Activated T-helper 1 cell treated with anti-CD3 and anti-CD28 coated beads, Interleukin-12 subunit alpha, Interleukin-12 subunit beta, Interleukin-2, Interleukin-4 antibody, amounts not matched to agents 30 ng/mL and 10 ng/mL and 1 ng/mL, durations not matched to agents 14 hours and 24 hours and 36 hours (primary cell): ENCODE measurements around the gene PDLIM5. TPM values are rescaled to one million over a fixed set of nuclear protein-coding genes. Genes with fewer than 3 reads are reported as not detected.

Experiments used
- DNase-seq: peaks from one replicate; pipeline ENCODE4 v3.0.0; 2021; ENCODE audit warnings: low spot score
- H3K27ac Mint-ChIP-seq: one replicate; pipeline ENCODE4 v1.8.0; 2021; ENCODE audit warnings: mild to moderate bottlenecking, mixed read lengths
- H3K27me3 Mint-ChIP-seq: one replicate; pipeline ENCODE4 v1.8.0; 2022; ENCODE audit warnings: mild to moderate bottlenecking, moderate library complexity, mixed read lengths; ENCODE audit not compliant: insufficient read depth
- H3K36me3 Mint-ChIP-seq: one replicate; pipeline ENCODE4 v1.8.0; 2021; ENCODE audit warnings: low read depth, mixed read lengths
- H3K4me1 Mint-ChIP-seq: one replicate; pipeline ENCODE4 v1.8.0; 2021; ENCODE audit warnings: low read depth, mixed read lengths
- H3K4me3 Mint-ChIP-seq: one replicate; pipeline ENCODE4 v1.8.0; 2021; ENCODE audit warnings: mild to moderate bottlenecking, moderate library complexity, mixed read lengths
- H3K9me3 Mint-ChIP-seq: one replicate; pipeline ENCODE4 v1.8.0; 2021; ENCODE audit warnings: mixed read lengths
- intact Hi-C: fragments of 100-400 bp; cut with micrococcal nuclease; formaldehyde crosslinking; loops from one replicate; pipeline ENCODE4 v1.15.1; 2024
- total RNA-seq: library from RNA; stranded (reverse); gene quantifications from 2 replicates; pipeline ENCODE4 v1.2.3, GENCODE V29; 2022

PDLIM5 gene
- total RNA-seq, 1 donor from 2014 or later: 20.6 TPM

DNA sequence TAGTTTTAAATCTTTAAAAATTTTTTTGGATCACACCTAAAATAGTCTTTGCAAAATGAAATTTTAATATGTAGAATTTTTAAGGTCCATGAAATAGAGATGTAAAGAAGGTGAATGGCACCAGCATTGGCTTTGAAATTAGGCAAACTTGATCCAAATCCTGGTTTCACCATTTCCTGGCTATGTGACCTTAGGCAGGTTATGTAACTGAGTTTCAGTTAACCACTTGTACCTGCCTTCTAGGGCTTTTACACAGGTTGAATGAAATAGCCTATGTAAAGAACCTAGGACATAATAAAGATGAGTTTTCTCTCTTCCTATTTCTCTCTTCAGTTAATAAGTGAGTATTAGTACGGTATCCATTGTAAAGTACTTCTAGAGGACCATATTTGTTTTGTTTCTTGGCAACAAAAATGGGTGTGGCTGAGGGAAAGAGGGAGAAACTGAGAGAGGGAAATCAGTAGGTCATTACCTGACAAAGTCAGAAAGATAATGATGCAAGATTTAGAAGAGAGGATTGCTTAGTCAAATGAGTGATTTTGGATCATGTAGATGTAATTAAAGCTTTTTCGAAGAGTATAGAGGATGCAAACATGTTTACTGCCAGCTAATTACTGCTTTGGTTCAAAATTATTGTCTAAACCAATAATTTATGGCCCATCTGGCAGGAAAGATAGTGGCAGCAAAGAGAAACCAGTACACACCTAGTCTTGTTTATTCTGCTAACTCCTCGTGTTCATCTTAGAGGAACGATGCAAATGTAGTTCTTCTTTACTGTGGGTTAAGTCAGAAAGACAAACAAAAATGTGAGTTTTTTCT is 81.9 kb downstream of the PDLIM5 start:
- DNase-seq: no peak
- Mint-ChIP-seq H3K36me3 (no peaks in the 10 kb centered on the region), H3K4me3 (no peak overlapping the region), H3K9me3 (no peaks in the 10 kb centered on the region), H3K4me1 (no peaks in the 10 kb centered on the region), H3K27ac (no peak overlapping the region), H3K27me3 (peaks cover under 1% of the 10 kb centered on the region)
- intact Hi-C loops: no loop called here

DNA sequence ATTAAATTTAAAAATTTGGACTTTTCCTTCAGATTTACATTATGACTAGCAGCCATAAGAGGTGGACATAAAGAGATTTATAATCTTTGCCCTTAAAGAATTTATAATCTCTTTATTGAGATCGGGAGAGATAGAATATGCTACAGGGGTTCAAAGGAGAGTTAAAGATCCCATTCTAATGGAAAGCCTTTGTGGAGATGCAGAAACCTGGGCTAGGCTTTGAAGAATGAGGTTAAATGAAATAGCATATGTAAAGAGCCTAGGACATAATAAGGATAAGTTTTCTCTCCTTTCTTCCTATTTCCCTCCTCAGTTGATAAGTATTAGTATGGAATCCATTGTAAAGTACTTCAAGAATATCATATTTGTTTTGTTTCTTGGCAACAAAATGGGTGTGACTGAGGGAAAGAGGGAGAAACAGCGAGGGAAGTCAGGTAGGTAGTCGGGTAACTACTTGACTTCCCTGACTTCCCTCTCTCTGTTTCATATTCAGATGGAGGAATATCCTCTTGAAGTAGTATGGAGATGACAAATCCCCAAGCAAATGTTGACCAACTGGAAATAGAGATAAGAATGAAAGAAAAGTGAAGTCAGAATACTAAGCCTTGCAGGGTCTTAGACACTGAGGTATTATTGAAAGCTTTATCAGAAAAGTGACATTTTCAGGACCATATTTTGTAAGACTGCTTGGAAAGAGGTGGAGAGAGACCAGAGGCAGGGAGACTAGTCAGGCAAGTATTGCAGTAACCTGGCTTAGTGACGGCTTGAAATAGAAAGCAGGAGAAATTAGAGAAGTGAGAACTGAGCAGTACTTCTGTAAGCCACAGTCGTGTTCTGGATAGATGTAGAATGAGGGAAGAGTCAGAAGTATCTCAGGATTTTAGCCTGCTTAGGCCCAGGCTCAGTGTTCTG is 82.9 kb downstream of the PDLIM5 start:
- H3K27me3 Mint-ChIP-seq: peaks cover 2% of the 10 kb centered on the region
- H3K4me1 Mint-ChIP-seq: no peaks in the 10 kb centered on the region
- no peak overlapping the region for H3K27ac Mint-ChIP-seq
- no peak overlapping the region for H3K4me3 Mint-ChIP-seq
- no peaks in the 10 kb centered on the region for H3K36me3 Mint-ChIP-seq
- no peaks in the 10 kb centered on the region for H3K9me3 Mint-ChIP-seq
- intact Hi-C loops: no loop called here
- DNase-seq: no peak

DNA sequence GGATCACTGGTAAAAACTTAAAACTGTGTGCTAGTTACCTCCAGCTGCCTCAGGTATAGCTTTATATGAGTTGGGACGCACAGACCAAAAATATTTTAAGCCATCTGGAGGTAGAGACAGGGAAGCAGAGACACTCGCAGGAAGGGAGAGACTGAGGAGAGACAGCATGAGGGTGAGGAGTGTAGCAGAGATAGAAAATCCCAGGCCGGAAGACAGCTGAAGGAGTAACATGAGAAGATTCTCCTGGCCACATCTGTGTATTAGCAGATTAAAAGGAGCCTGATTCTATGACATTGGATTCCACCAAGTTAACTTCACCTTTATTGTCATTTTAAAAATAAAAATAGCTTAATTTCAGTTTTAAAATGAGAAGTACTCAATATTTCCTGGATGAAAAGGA is 84.3 kb downstream of the PDLIM5 start:
- intact Hi-C loops: no loop called here
- Mint-ChIP-seq H3K27me3 (peaks cover 2% of the 10 kb centered on the region), H3K36me3 (no peaks in the 10 kb centered on the region), H3K4me1 (no peaks in the 10 kb centered on the region), H3K4me3 (no peak overlapping the region), H3K9me3 (no peaks in the 10 kb centered on the region), H3K27ac (no peak overlapping the region)
- no peak for DNase-seq

DNA sequence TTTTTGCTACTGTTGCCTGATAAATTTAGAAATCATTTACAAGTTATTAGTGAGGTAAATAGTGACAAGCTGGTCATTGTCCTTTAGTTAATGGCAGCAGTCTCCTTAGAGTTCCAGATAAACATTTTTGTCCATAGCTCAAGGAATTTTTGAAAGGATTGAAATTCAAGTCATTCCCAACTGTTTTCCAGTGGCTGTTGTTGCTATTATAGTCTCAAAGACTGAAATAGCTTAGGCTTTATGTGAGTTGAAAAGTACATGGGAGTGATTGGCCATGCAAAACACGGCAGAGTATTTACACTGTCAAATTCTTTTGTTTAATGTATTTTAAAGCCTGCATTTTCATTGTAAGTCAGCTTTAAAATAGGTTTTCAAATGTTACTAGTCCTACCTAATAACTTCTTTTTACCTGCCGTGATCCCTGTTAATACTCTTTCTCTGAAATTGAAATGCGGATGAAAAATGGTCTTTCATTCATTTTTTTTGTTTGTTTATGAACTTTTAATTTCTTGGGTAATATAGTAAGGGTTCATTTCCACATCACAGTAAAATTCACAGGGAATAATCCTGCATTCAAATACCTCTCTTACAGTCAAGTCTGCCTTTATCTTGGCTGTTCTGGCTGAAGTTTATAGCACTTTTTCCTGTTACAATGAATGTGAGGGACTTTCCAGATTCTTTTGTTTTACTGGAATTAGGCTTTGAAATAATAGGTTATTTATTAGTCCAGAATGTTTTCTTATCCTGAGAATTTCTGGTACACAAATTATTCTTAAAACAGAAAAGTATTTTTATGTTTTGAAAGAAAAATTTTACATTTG is 85.1 kb downstream of the PDLIM5 start:
- no peak for DNase-seq
- Mint-ChIP-seq H3K36me3 (no peaks in the 10 kb centered on the region), H3K27ac (no peak overlapping the region), H3K4me1 (no peaks in the 10 kb centered on the region), H3K9me3 (no peaks in the 10 kb centered on the region), H3K27me3 (peaks cover 2% of the 10 kb centered on the region), H3K4me3 (no peak overlapping the region)
- intact Hi-C loops: no loop called here

DNA sequence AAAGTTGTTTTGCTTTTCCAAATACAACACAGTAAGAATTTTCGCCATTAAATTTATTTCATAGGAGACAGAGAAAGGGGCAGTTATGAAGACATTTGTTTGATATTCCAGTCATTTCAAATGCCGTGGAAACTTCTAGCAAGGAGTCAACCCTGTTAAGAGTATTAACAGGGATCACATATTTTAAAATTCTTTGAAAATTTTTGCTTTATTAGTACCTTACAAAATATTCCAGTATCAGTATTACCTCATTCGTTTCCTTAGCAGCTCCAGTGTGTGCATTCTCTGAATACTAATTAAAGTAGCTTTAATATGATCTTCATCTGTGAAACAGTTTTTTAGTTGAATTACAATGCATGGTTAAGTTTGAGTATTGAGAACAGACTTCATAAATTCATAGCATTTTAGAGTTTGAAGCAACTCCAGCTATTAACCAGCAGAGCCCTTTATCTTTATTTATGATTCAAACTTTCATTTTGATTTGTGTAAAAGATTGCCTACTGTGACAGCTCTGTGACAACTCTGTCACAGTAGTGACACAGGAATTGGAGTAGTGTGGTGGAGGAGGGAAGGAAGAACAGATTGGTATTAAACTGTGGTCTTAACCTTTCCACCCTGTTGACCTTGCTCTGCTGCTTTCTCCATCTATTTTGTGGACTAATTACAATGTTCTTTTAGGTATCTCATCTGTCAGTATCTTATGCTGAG is 86.3 kb downstream of the PDLIM5 start:
- peaks cover 2% of the 10 kb centered on the region for H3K27me3 Mint-ChIP-seq
- H3K4me3 Mint-ChIP-seq: no peak overlapping the region
- DNase-seq: no peak
- intact Hi-C loops: no loop called here
- H3K4me1 Mint-ChIP-seq: no peaks in the 10 kb centered on the region
- H3K9me3 Mint-ChIP-seq: no peaks in the 10 kb centered on the region
- H3K36me3 Mint-ChIP-seq: no peaks in the 10 kb centered on the region
- no peak overlapping the region for H3K27ac Mint-ChIP-seq

DNA sequence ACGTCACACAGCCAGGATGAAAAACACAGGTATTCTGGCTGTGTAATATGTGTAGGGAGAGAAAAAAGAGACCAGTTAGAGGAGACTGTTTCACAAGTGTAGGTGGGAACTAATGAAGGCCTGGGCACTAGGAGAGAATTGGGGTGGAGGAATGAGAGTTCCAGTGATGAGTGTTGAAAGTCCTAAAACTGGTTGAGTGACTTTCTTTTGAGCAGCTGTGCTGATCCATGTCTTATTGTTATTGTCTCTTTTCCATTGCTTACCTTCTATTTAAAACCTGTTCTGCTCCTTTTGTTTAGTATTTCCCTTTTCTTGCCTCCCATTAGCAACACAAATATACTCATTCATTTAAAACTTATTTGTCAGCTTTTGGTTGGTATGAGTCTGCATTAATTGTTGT is 88.7 kb downstream of the PDLIM5 start:
- no peaks in the 10 kb centered on the region for H3K36me3 Mint-ChIP-seq
- intact Hi-C loops: no loop called here
- H3K9me3 Mint-ChIP-seq: no peaks in the 10 kb centered on the region
- no peak for DNase-seq
- H3K27me3 Mint-ChIP-seq: peaks cover 2% of the 10 kb centered on the region
- H3K4me3 Mint-ChIP-seq: no peak overlapping the region
- no peak overlapping the region for H3K27ac Mint-ChIP-seq
- H3K4me1 Mint-ChIP-seq: no peaks in the 10 kb centered on the region

DNA sequence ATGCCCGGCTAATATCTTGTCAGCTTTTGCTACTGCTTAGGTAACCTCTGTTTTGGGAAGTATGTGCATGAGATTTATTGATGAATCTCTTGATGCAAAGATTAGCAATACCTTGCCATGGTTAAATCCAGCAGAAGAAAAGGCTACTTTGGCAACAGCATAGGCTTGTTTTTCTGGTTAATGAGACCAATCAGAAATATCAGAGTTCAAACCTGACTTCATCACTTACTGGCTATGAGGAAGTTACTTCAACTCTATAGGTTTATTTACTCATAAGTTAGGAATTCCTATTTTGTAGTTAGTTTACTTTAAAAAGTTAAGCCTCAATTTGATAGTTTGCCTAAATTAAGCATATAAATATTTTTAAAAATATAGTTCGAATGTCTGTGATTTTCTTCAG is 93.1 kb downstream of the PDLIM5 start:
- intact Hi-C loops: no loop called here

DNA sequence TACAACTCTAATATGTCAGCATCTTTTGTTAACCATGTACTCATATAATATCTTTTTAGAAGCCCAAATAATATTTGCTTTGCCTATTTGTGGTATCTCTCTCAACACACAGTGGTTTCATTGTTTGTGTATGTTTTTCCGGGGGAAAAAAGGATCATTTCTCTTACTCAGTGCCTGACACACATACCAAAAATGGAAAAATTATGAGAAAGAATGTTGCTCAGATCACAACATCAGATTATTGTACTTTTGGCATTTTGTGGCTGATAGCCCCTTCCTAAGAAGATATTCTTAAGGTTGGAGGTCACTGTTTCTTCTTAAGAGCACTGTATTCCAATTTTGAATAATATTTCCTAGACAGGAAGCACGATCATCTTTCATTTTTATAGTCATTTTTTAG is 93.6 kb downstream of the PDLIM5 start:
- H3K36me3 Mint-ChIP-seq: no peaks in the 10 kb centered on the region
- no peaks in the 10 kb centered on the region for H3K4me1 Mint-ChIP-seq
- intact Hi-C loops: no loop called here
- no peak for DNase-seq
- no peak overlapping the region for H3K4me3 Mint-ChIP-seq
- no peak overlapping the region for H3K27ac Mint-ChIP-seq
- no peaks in the 10 kb centered on the region for H3K27me3 Mint-ChIP-seq
- H3K9me3 Mint-ChIP-seq: no peaks in the 10 kb centered on the region

More for the DNA sequence above, 93.1 kb downstream of the PDLIM5 start:
- H3K9me3 Mint-ChIP-seq: no peaks in the 10 kb centered on the region
- no peak overlapping the region for H3K4me3 Mint-ChIP-seq
- no peak overlapping the region for H3K27ac Mint-ChIP-seq
- DNase-seq: no peak
- no peaks in the 10 kb centered on the region for H3K4me1 Mint-ChIP-seq
- no peaks in the 10 kb centered on the region for H3K36me3 Mint-ChIP-seq
- no peaks in the 10 kb centered on the region for H3K27me3 Mint-ChIP-seq

DNA sequence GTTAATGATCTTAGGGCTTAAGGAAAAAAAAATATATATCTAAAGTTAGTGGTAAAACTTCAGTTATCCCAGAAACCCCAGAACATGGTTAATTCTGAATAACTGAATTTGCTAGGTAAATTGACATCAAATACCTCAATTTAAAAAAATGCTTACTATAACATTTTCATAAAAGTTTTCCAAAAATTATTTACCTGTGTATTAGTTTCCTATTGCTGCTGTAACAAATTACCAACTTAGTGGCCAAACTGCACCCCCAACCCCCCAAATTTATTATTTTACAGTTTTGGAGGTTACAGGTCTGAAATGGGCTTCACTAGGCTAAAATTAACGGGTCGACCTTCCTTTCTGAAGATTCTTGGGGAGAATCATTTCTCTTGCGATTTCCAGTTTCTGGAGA is 95.2 kb downstream of the PDLIM5 start:
- H3K36me3 Mint-ChIP-seq: no peaks in the 10 kb centered on the region
- DNase-seq: no peak
- H3K27me3 Mint-ChIP-seq: no peaks in the 10 kb centered on the region
- no peak overlapping the region for H3K27ac Mint-ChIP-seq
- H3K9me3 Mint-ChIP-seq: no peaks in the 10 kb centered on the region
- intact Hi-C loops: no loop called here
- H3K4me1 Mint-ChIP-seq: no peaks in the 10 kb centered on the region
- no peak overlapping the region for H3K4me3 Mint-ChIP-seq

DNA sequence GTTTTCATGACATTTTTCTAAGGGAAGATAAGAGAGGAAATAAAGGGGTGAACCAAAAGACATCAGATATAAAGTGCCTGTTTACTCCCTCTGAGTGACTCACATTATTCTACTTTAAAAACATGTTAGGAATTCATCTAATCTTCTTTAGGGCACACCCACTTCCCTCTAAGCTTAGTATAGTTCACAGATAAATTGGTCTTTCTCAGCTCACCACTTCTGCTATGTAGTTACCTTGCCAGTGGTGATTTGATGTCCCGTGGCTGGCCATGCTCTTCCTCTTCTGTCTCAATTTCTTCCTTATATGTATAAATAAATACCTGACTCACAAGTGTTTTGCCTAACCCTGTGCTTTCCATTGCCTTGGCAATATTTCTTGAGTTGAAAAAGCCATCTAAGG is 96.8 kb downstream of the PDLIM5 start:
- H3K27me3 Mint-ChIP-seq: no peaks in the 10 kb centered on the region
- H3K27ac Mint-ChIP-seq: no peak overlapping the region
- H3K4me3 Mint-ChIP-seq: no peak overlapping the region
- intact Hi-C loops: no loop called here
- H3K4me1 Mint-ChIP-seq: no peaks in the 10 kb centered on the region
- H3K9me3 Mint-ChIP-seq: no peaks in the 10 kb centered on the region
- H3K36me3 Mint-ChIP-seq: no peaks in the 10 kb centered on the region
- no peak for DNase-seq

DNA sequence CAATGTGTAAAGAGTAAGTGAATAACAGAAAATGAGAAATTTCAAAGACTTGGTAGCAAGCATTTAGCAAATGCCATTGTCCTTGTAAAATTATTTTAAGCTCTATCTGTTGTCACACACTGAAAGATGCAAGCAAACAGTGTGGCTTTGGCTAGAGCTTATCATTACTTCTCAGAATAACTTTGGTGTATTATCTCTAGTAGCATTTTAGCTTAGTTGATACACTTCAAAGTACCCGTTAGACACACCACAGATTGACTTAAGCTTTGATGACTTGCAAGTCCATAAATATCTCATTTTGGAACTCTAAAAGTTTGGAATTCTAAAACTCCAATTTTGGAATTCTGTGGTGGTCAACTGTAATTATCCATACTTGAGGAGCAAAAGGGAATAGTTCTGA is 98.6 kb downstream of the PDLIM5 start:
- no peaks in the 10 kb centered on the region for H3K36me3 Mint-ChIP-seq
- no peak for DNase-seq
- H3K4me1 Mint-ChIP-seq: no peaks in the 10 kb centered on the region
- intact Hi-C loops: no loop called here
- no peak overlapping the region for H3K27ac Mint-ChIP-seq
- no peaks in the 10 kb centered on the region for H3K9me3 Mint-ChIP-seq
- H3K4me3 Mint-ChIP-seq: no peak overlapping the region
- no peaks in the 10 kb centered on the region for H3K27me3 Mint-ChIP-seq

DNA sequence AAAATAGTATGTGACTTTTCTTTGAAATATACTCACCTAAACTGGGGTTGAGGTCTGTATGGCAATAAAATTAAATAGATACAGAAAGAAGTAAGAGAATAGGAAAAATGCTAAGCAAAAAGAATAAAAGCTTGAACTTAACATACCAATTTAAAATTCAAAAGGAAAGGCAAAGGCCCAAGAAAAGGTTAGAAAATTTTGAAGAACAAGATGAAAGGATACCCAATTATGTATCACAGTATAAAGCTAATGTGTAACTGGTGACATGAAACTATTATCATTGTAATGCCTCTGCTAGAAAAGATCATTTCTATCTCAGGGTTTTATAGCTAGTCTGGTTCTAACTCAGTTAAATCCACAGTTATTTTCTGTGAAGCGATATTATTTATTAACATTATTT is 99.1 kb downstream of the PDLIM5 start:
- Mint-ChIP-seq H3K27me3 (no peaks in the 10 kb centered on the region), H3K4me3 (no peak overlapping the region), H3K4me1 (no peaks in the 10 kb centered on the region)

More for the DNA sequence above, 99.1 kb downstream of the PDLIM5 start:
- Mint-ChIP-seq H3K36me3 (no peaks in the 10 kb centered on the region), H3K27ac (no peak overlapping the region), H3K9me3 (no peaks in the 10 kb centered on the region)
- DNase-seq: no peak
- intact Hi-C loops: no loop called here
